B cell (primary cell): ENCODE results near the gene VSTM5.

Source experiments
- CTCF ChIP-seq: fragments of 200-600 bp; IDR thresholded peaks from one replicate; pipeline ENCODE4 v1.8.0; 2022; ENCODE audit warnings: antibody characterized with exemption, mild to moderate bottlenecking
- EZH2 ChIP-seq: IDR thresholded peaks from 2 replicates; pipeline ENCODE4 v1.6.1; 2012; ENCODE audit warnings: borderline replicate concordance, low read depth, mild to moderate bottlenecking, moderate library complexity, low read length; ENCODE audit not compliant: insufficient read depth, poor library complexity, severe bottlenecking

- no peak for TF ChIP-seq CTCF
- TF ChIP-seq EZH2: no peak
Observed at GRCh38 chr11:93871526-93871925, 21.1 kb upstream of the VSTM5 start.
